Head of caudate nucleus (tissue), 42 donors: ENCODE measurements around the gene LRRC38.
A peak's percentile ranks its signal among the peaks of the same experiment; 100 is the strongest.

Experiments
- DNase-seq, 42 donors: peaks; one replicate each; pipeline versions ENCODE4 v3.0.0 to v3.0.0-alpha.2; 2020 to 2021; ENCODE audit warnings: mixed read lengths in 7 of 42
- intact Hi-C: fragments of 100-400 bp; cut with DNase I; formaldehyde crosslinking; loops from one replicate; pipeline ENCODE4 v1.15.0; 2022

The LRRC38 gene

DNA sequence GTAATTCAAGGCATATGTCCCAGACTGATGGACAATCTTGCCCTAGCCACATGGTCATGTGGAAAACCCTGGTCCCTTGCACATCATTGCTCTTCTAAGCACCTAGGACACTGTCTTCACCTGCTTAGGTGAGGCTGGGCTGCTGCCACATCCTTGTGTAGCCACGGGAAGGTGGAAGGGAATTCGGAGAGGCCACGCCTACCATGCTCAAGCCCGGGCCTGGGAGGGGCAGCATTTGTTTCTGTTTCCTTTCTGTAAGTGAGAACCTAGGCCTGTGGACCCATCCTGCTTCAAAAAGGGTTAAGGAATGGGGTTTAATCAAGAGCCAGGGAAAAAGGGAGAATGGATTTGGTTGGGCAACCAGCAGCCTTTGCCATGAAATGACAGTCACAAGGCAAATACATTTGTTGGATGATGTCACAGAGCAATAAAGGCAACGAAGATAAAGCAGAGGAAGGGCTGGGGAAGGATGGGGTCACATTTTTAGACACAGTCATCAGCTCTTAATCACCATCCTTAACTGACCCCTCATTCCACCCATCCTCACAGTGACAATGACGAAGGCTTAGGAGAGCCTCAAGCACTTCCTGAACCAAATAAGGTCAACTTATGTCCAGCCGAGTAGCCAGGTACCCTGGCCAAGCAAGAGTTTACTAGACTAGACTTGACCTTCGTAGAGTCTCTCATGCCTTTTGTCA lies 10.1 kb upstream of the LRRC38 start:
- DNase-seq, result no peak
- intact Hi-C loops, result no loop called here

DNA sequence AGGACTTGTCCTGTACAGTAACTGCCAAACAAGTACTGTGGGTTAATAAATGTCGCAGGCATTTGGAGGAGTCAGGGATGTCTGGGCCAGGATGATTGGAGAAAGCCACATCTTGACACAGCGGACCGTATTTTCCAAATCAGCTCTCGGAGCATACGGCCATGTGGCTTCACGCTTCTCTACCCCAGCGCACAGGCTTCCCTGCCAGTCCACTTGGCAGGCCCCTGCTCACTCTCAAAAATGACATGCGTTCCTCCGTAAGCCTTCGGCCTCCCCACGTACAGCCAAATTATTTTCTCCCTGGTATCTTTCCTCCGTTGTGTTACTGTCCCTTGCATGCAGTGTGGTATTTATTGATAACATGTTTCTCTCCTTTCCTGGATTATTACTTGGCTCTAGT lies 7.2 kb upstream of the LRRC38 start:
- intact Hi-C loops, result no loop called here
- DNase-seq, result no peak

DNA sequence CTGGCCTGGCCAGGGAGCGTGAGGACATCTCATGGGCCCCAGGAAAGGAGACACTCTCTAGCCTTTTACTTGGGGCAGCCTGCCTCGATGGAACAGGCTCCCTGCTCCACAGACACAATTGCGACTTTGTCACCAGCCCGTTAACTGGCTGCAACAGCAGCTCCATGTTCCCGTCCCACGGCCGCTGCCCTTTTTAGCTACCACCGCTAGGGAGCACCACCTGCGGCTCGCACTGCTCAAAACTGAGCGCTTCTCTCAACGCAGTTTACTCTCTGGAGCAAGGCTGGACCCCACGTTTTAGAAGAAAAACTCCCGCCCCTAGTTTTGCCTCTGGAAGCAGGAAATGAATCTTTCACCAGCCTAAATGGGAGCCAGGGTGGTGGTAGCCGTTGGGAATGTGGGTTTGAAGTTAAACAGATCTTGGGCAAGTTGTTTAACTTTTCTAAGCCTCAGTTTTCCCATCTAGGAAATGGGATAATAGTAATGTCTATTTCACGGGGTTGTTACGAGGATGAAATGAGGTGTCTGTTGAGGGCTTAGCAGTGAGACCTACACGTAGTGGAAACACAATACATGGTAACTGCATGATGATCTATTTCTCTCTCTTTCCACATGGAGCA lies 3.5 kb upstream of the LRRC38 start:
- intact Hi-C loops, result no loop called here
- DNase-seq, result peak in 32 of 42 donors; percentile 6 to 70 (median 26)

DNA sequence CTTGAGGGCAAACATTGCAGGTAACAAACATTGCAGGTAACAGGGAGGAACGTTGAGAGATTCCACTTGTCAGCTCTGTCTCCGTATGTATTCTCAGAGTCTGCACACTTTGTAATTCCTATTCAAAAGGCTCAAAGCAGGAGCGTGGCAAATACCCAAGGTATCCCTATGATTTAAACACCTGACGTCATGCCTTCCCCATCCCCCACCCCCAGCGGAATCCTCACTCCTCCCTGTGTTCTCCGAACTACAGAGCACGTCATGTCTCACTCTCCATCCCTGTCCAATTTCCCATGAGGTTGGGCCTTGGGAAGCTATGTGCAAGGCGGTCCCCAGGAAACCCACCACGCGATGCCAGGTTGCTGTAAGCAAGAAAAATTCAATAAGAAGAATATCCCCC lies 2.8 kb upstream of the LRRC38 start:
- intact Hi-C loops, result no loop called here
- no peak for DNase-seq

DNA sequence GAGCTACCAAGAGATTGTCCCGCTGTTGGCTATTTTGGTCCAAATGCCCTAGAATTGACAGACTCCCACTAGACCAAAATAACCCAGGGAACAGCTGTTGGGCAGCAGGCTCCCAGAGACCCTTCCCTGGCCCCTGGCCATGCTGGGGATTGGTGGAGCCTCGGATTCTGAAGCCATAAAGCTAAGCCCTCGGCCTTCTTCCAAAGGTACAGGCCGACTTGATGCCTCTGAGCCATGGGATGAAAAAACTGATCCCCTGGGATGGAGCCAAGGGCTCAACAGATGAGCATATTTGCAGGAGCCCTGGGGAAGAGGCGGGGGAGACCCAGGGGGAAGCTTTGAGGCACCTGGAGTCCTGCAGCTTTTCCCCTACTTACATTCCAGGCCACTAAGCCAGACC lies 1.0 kb upstream of the LRRC38 start:
- DNase-seq, result no peak
- intact Hi-C loops, result no loop called here

DNA sequence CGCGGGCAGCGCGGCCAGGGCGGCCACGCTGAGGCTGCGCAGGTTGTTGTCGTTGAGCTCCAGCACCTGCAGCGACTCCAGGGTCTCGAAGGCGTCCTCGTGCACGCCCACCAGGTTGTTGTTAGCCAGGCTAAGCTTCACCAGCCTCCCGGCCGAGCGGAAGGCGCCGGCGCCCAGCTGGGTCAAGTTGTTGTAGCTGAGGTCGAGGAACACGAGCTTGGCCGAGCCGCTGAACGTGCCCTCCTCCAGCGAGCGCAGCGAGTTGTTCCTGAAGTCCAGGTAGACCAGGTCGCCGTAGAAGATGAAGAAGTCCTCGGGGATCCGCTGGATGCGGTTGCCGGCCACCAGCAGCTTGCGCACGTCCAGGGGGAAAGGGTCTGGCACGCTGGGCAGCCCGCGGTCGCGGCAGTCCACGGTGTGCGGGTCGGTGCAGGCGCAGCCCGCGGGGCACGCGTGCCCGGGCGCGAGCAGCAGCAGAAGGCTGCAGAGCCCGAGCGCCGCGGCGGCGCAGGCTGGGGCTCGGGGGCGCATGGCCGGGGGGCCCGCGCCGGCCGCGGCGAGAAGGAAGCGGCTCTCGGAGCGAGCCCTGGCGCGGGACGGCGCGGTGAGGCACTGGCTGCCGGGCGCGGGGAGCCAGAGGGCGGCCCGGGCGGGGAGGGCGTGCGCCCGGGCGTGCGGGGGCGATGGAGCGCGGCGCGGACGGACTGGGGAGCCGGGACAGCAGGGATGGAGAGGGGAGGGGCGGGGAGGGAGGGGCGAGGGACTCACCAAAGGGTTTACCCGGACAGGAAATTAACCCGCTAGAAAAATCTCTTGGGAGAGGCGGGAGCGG lies 524 bp downstream of the LRRC38 start:
- intact Hi-C loops, result no loop called here
- DNase-seq, result no peak

DNA sequence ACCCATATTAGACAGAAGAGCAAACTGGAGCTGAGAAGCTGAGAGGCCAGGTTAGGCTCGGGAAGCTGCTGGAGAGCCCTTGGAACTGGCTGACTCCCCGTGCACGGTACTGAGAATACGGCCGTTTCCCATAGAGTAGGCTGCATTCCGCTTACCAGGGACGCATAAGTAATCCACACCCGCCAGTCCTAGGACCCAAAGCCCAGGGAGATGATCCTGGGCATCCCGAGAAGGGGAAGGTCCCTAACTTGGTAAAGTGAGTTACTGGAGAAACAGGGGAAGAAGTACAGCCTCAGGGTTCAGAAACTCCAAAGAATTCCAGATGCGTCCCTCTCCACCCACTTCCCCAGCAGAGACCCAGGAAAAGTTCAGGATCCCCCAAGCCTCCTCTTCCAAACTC lies 1.3 kb downstream of the LRRC38 start:
- no peak for DNase-seq
- intact Hi-C loops, result no loop called here

DNA sequence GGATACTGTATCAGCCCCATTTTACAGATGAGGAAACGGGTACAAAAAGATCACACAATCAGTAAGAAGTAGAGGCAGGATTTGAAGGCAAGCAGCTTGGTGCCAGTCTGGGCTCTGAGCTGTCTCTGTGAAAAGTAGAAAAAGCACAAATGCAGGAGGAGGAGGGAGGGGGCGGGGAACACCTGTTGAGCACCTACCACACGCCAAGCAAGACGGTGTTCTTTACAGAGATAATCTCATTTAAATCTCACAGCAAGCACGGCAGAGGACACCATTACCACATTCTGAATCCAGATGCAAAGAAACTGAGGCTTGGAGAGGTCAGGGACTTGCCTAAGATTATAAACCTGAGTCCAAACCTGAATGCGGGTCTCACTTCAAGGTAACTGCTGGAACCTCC lies 3.3 kb downstream of the LRRC38 start:
- intact Hi-C loops, result no loop called here
- no peak for DNase-seq

DNA sequence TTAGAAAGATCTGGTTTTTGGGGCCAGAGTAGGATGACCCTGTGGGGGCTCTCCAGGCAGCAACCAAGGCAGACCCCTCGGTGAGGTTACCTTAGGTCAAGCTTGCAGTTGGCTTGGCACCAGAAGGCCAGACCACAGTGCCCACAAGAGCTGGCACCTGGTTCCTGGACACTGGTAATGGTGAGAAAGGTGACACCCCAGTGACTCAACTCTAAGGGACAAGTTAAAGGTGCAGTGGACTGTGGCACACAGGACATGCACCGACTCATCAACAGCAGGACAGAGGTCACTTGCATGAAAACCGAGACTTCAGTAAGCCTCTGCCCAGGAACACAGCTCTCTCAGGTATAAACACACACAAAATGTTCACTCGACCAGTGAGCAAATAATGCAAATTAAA lies 6.7 kb downstream of the LRRC38 start:
- DNase-seq, result no peak
- intact Hi-C loops, result no loop called here

DNA sequence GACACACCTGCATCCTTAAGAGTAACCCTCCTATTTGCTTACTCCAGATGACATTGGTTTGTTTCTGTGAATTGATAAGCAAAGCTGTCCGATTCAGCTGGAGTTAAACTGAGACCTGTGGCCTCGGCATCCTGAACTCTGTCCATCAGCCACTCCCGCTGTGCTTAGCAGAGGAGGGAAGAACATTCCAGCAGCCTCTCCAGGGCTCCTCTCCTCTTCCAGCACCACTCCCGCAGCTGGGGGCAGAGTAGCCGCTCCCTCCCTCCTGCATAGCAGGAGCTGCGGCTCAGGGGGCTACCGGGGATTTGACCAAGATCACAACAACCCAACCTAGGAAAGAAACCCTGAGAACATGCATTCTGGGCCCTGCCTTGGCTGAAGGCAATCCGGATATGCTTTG lies 8.8 kb downstream of the LRRC38 start:
- intact Hi-C loops, result no loop called here
- no peak for DNase-seq

DNA sequence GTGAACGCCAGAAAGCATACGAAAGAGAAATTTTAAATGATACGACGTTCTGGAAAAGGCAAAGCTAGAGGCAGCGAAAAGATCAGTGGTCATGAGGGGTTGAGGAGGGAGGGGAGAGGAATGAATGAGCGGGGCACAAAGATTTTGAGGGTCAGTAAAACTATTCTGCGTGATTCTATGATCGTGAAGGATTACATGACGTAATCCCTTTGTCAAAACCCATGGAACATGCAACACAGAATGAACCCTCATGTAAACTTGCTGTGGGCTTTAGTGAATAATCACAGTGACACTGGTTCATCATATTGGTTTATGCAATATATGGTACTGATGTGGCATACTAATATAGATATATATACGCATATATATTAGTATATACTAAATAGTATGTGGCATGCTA lies 13.0 kb downstream of the LRRC38 start:
- intact Hi-C loops, result no loop called here
- DNase-seq, result no peak

DNA sequence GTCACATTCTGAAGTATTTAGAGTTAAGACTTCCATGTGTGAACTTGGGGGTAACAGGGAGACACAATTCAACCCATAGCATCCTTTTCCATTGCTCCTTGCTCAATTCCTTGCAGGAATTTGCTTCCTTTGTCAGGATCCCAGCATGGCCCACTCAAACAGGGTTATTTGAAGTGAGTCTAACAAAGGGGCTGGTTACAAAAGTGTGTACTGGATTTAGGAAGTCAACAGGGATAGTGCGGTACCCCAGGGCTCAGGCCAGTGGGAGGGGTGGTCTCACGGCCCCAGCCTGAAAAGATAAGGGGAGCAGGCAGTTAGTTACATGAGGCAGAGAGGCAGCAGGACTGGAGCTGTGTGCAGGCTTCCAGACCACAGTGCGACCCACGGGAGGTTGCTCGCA lies 14.4 kb downstream of the LRRC38 start:
- intact Hi-C loops, result no loop called here
- no peak for DNase-seq

DNA sequence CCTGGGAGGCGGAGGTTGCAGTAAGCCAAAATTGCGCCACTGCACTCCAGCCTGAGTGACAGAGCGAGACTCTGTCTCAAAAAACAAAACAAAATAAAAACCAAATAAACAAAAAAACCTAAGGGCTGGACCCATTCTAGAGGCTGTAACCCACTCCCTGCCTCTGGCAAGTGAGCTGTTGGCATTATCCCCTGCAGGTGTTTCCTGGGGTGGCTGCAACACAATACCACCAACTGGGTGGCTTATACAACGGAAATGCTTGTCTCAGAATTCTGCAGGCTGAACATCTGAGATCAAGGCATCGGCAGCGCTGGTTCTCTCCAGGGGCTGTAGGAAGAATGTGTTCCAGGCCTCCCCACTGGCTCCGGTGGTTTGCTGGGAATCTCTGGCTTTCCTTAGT lies 15.2 kb downstream of the LRRC38 start:
- intact Hi-C loops, result no loop called here
- no peak for DNase-seq

DNA sequence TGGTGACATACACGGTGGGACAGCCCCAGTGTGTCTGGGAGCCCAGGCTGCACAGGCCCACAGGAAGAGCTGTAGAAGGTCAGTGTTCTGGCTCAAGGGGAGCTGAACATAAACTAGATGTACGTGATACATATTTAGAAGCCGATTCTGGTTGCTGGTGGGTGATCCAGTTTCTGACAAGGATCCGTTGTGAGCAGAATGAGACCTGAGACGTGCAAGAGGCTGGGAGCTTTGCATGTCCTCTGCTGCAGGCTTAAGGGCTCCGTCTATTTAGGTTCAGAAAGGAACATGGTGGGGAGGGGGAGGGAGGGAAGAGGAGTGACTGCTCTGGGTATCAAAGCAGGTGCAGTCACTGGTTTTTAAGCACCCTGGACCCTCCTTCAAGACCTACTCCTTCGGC lies 18.6 kb downstream of the LRRC38 start:
- intact Hi-C loops, result no loop called here
- DNase-seq, result no peak

DNA sequence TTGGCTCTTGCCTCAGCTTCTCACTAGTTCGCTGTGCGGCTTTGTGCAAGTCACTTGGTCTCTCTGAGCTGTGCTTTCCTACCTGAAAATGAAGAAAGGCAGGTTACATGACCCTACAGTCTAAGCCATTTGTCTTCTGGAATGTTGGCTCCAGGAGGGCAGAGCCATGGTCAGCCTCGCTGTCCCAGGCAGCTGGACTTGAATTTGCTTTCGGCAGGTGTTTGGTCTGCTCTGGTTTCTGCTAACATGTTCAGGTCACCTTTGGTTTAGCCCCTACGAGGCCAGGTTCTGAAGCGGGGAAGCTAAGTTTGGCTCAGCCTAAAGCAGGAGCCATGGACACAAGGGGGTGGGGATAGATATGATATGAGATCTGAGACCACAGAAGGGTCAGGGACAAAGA lies 19.1 kb downstream of the LRRC38 start:
- intact Hi-C loops, result no loop called here

DNA sequence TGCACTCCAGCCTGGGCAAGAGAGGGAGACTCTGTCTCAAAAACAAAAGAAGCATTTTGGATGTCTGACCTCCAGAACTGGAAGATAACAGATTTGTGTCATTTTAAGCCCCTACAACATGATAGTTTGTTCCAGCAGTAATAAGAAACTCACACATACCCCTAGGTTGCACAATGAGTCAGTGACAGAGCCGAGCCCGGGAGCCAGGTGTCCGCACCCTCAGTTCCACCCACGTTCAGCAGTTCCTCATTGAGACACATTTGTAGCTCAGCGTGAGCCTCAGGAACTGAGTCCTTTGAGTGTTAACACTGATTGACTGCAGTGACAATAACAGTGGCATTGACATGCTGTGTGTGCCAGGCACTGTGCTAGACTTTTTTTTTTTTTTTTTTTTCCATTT lies 19.8 kb downstream of the LRRC38 start:
- DNase-seq, result no peak
- intact Hi-C loops, result no loop called here

More for the DNA sequence above, 19.1 kb downstream of the LRRC38 start:
- no peak for DNase-seq

DNA sequence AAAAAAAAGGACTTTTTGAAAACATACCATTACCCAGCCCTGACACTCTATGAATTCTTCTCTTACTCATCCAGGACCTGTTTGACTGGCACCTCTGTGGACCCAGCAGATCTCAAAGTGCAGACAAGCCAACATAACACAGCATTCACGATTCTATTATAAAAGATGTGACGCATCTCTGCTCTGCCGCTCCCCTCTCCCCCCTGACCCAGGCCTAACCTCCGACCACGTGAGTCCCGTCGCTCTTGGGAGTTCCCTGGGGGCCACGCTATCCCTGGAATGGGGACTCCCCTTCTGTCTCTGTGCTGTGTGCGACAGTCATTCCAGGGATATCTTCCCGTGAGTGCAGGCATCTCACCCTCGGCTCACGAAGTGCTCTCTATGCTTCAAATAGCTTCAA lies 21.1 kb downstream of the LRRC38 start:
- DNase-seq, result no peak
- intact Hi-C loops, result no loop called here

DNA sequence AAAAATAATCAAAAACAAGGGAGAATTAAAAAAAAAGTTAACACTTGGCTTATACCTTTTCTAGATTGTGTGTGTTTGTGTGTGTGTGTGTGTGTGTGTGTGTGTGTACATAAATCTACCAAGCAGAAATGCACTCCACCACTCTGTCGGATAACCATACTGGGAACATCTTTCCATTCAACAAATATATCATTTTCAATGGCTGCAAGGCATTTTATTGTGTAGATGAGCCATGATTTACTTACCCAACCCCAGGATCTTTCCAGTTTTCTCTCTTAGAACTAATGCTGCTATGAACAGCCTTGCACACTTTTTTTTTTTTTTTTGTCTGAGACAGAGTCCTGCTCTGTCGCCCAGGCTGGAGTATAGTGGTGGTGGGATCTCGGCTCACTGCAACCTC lies 25.8 kb downstream of the LRRC38 start:
- intact Hi-C loops, result no loop called here
- no peak for DNase-seq

DNA sequence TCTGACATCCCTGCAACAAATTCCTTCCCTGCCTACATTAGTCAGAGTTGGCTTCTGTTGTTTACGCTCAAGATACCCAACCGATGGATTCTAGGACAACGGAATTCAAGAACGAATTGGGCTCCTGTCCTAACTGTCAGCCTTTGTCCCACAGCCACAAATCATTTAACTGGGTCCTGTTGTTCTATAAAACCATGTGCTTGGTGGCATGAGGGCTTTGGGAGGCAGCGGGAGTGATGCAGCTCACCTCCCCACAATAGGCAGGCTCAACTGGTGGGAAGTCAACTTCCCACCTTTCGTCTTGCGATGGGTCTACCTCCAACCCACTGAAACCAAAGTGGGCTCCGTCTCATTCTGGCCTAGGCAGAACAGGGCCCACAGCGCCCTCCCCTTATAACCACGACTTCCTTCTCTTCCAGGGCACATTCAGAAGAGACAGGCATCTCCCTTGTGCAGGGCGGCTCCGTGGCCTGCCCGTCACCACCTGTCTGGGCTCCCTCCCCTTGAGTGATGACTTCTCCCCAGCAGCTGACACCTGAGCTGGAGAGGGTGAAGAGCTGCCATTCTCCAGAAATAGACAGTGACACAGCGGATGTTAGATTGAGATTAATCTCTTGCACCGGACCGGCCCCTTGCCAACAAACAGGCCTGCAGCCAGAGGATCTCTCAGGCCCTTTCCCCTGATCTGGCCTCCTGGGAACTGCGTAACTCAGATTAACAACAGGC lies 26.5 kb downstream of the LRRC38 start:
- no peak for DNase-seq
- intact Hi-C loops, result no loop called here

DNA sequence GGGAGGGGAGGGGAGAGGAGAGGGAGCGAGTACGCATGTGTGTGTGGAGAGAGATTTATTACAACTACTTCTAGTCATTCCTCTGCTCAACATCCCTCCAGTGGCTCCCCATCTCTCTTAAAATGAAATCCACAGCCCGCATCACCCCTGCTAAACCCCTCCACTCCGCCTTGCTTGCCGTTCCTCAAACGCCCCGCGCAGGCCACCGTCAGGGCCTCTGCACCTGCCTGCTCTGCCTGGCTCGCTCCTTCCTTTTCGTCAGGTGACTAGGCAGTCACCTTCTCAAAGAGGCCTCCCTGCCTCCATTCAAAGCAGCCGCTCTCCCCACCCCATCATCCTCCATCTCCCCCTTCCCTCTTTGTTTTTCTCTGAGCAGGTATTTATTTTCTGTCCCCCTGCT lies 29.9 kb downstream of the LRRC38 start:
- DNase-seq, result no peak
- intact Hi-C loops, result no loop called here
